GM20000 (cell line): ENCODE data around the gene DAP.
"Not testable (repeated sequence)": the region's sequence is repeated elsewhere in the genome, so short reads cannot be mapped to it uniquely, and the experiment has no call there.

Source experiments
- DNase-seq: peaks from one replicate; pipeline ENCODE4 v3.0.0; 2012; ENCODE audit warnings: low spot score
- CTCF ChIP-seq: IDR thresholded peaks from 2 replicates; pipeline ENCODE4 v1.5.1; 2012; ENCODE audit warnings: mild to moderate bottlenecking, control low read depth; ENCODE audit errors: extremely low read depth, missing control alignments

Gene DAP

GRCh38 chr5:10792336-10792735 is 31.3 kb upstream of the DAP start:
- no peak for DNase-seq
- TF ChIP-seq CTCF = no peak

- TF ChIP-seq CTCF = no peak
Observed at GRCh38 chr5:10789726-10790125, 28.7 kb upstream of the DAP start.

DNA sequence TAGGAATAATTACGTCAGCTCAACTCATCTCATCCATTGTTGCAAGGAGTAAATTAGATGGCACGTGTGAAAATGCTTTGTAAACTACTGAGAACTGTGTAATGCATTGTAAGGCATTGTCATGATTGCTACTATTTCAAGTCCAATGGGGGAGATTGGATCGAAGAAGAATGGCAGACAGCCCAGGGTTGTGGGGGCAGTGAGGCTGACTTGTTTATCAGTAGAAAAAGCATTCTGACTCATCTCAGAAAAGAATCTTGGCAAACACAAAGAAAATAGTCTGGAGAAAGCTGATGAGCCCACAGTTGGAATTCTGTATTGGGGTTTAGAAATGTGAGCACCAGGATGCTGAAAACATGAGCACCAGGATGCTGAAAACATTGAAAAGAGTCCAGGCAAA is 28.0 kb upstream of the DAP start:
- DNase-seq = no peak
- no peak for TF ChIP-seq CTCF

More at GRCh38 chr5:10789726-10790125, 28.7 kb upstream of the DAP start:
- no peak for DNase-seq

DNA sequence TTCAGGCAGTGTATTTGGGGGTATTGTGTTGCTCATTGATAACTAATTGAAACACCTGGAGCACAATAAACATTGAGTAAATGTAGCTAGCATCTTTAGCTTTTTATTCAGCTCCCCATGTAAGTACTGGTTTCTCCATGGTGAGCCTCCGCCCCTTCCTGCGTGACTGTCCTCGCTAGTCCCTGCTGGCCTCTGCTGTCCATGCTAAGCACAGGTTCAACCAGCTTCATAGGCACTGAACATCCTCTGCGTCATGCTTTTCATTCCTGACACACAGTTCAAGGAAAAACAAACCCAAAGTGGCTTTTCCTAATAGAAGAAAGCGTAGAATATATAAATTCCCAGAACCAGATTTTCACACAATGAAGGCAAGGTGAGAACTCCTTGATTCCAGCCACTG is 27.3 kb upstream of the DAP start:
- TF ChIP-seq CTCF = no peak
- no peak for DNase-seq

GRCh38 chr5:10786835-10787234 is 25.8 kb upstream of the DAP start:
- no peak for TF ChIP-seq CTCF
- no peak for DNase-seq

GRCh38 chr5:10780208-10780607 is 19.2 kb upstream of the DAP start:
- DNase-seq = not testable (repeated sequence)

DNA sequence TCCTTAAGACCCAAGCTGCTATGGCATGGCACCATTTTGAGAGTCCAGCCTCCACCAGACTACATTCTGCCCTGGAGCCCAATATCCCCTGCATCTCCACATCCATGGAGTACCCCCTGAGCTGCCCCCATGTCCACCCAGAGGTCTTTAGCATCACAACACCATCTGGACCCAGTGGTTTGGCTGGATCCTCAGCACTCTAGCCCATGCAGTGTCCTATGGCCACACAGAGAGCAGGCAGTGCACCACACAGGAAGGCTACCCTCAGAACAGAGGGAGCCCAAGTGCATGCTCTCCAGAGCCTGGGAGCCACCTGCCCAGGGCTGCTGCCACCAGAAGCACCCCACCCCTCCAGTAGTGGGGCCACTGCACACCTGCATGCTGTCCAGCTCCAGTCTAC is 18.6 kb upstream of the DAP start:
- no peak for TF ChIP-seq CTCF
- no peak for DNase-seq

GRCh38 chr5:10778179-10778910 is 17.3 kb upstream of the DAP start:
- no peak for DNase-seq
- TF ChIP-seq CTCF = no peak
